Panc1 (cell line): Measurements from ENCODE around the gene ECT2.

Source experiments
- POLR2AphosphoS5 ChIP-seq: IDR thresholded peaks from 2 replicates; pipeline ENCODE4 v1.6.1; 2012; ENCODE audit warnings: mild to moderate bottlenecking, low read depth, low read length, moderate library complexity
- TF ChIP-seq, protein P1 (sequence below): fragments of 450-650 bp; IDR thresholded peaks from 2 replicates; pipeline ENCODE4 v1.5.1; 2017; ENCODE audit warnings: mild to moderate bottlenecking

DNA sequence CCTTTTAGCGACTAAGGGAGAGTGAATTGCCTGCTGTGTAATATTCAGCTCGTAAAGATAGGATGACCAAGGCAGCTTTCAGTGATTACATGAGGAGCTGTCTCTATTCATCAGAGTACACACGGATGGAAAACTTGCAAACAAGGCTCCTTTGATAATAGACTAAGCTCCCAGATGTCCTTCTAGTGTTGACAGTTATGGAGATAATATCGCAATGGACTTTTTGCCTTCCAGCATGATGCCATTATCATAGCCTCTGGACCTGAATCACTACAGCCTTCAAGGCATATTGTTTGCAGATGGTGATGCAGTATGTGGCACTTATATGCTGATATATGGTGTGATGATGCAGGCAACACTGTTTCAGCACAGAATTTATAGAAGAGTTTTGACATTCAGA is 93.9 kb downstream of the ECT2 start:
- TF ChIP-seq, protein P1, sequence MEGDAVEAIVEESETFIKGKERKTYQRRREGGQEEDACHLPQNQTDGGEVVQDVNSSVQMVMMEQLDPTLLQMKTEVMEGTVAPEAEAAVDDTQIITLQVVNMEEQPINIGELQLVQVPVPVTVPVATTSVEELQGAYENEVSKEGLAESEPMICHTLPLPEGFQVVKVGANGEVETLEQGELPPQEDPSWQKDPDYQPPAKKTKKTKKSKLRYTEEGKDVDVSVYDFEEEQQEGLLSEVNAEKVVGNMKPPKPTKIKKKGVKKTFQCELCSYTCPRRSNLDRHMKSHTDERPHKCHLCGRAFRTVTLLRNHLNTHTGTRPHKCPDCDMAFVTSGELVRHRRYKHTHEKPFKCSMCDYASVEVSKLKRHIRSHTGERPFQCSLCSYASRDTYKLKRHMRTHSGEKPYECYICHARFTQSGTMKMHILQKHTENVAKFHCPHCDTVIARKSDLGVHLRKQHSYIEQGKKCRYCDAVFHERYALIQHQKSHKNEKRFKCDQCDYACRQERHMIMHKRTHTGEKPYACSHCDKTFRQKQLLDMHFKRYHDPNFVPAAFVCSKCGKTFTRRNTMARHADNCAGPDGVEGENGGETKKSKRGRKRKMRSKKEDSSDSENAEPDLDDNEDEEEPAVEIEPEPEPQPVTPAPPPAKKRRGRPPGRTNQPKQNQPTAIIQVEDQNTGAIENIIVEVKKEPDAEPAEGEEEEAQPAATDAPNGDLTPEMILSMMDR: no peak
- no peak for TF ChIP-seq POLR2AphosphoS5
